ENCODE measurements around the gene MEIOSIN.
A peak's percentile ranks its signal among the peaks of the same experiment; 100 is the strongest.
"Not testable (repeated sequence)": the region's sequence is repeated elsewhere in the genome, so short reads cannot be mapped to it uniquely, and the experiment has no call there.

MEIOSIN gene, protein sequence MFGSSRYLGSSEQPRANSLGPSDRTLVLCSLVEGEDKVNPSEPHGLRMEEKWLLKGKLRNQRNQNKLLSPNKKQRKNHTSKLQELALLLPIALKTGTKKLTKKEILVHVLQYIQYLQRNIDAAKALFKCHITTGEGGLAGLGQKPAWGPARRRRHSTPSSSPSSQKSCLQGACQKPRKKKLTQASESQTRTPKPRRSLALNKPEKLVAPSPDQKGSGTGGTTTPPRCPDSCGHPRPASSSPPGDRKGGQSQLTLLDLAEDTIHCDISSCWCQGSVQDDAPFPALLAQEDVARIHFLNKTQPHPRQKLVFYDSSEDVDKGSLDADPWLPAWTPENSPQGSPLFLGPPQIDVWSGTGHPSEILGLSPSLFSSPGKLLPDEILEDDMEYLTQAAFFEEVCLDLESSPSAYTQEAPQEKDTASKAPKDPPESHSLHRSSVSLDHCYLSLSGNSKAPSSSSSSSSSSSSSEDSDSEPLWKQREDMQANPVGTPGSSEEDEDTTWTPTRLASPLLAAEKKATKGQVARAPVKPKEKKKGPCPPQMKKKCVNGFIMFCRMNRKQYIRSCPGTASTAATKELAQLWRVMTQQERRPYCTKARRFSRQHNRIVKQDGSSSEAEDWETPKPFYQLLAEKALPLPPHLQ

GRCh38 chr19:45733160-45733810 is at the start of gene MEIOSIN:
Gene MEIOSIN, plus strand, starts transcription at chr19:45733439. Its CDS starts 1,938 bp downstream, at chr19:45735377.
- DNase-seq (ENCODE audit: low read depth) = no peak

DNA sequence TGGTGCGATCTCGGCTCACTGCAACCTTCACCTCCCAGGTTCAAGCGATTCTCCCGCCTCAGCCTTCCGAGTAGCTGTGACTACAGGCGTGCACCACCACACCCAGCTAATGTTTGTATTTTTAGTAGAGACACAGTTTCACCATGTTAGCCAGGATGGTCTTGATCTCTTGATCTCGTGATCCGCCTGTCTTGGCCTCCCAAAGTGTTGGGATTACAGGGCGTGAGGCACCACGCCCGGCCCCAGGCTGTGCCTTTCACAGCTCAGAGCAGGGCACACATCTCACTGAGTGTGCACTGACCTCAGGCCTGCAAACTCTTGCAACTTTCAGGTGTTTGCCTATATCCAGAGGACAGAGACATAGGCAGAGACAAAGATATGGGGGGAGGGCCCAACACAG is 48.2 kb upstream of the MEIOSIN start:
- not testable (repeated sequence) for DNase-seq (ENCODE audit: low read depth)

DNA sequence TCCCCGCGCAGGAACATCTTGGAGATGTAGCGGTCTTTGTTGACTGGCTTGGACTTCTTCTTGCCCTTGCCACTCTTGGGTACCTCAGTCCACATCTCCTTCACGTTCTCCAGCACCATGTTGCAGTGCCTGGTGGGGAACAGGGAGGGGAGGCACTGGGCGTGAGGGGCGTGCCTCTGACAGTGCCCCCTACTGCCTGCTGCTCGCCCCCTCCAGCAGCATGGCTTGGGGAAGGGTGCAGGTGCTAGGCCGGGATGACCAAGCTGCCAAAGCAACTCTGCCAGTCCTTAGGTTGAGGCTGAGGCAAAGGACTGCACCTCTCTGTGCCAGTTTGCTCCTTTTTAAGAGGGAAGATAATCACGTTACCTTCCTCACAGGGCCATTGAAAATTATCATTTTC is 45.6 kb upstream of the MEIOSIN start:
- DNase-seq (ENCODE audit: low read depth) = no peak

GRCh38 chr19:45691516-45692186 is 41.6 kb upstream of the MEIOSIN start, which contains the start of gene SNRPD2:
Gene SNRPD2, minus strand, starts transcription at chr19:45691953. Its CDS starts 65 bp downstream, at chr19:45691888.
- DNase-seq (ENCODE audit: low read depth) = peak; percentile 96

DNA sequence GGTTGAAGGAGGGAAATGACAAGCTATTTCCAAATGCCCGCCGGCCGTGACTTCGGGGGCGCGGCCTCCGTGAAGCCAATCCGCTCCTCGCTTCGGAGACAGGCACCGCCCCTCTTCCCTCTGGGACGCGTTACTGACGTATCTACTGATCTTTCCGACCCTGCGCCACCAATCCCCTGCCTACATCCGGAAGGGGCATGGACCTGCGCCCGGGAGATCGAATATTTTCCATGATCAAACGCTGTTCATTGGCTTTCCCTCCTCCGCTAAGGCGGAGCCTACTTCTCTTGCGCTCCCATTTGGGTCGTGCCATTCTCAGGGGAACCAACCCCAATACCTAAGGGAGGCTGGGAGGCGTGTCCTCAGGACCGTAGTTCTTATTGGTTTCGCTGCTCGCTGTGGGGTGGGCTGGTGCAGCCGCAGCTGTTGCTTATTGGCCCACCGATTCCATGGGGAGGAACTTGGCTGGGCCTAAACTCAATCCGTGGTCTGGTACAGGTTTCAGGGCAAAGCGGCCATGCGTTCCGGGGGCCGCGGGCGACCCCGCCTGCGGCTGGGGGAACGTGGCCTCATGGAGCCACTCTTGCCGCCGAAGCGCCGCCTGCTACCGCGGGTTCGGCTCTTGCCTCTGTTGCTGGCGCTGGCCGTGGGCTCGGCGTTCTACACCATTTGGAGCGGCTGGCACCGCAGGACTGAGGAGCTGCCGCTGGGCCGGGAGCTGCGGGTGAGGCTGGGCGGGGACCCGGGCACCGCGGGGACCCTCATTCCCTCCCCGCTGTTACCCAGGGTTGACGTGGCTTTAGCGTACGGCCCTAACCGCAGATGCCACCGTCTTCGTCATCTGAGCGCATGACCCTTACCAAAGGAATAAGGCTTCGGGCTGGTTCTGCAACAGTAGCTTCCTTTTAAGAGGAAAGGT is 40.8 kb upstream of the MEIOSIN start, which contains the start of gene QPCTL:
TSS of gene QPCTL (plus strand) at position 480 of the 919 bp plus-strand sequence. CDS start at position 518, 38 bp downstream.
- DNase-seq (ENCODE audit: low read depth) = peak; percentile 100

- peak; percentile 71 for DNase-seq (ENCODE audit: low read depth)
Measured at GRCh38 chr19:45693106-45693788, 40.0 kb upstream of the MEIOSIN start.

GRCh38 chr19:45701676-45702075 is 31.6 kb upstream of the MEIOSIN start:
- no peak for DNase-seq (ENCODE audit: low read depth)

DNA sequence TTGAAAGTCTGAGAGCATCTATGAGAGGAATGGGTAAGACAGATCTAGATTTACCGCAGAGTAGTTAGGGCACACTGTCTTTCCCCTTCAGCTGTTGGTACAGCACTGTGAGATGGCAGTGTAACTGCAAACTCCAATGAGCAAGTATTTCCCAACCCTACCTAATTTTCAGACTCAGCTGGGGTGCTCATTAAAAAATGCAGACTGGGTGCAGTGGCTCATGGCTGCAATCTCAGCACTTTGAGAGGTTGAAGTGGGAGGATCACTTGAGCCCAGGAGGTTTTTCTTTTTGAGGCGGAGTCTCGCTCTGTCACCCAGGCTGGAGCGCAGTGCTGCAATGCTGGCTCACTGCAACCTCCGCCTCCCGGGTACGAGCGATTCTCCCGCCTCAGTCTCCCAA is 28.1 kb upstream of the MEIOSIN start:
- DNase-seq (ENCODE audit: low read depth) = no peak

GRCh38 chr19:45705710-45706415 is 27.4 kb upstream of the MEIOSIN start:
- no peak for DNase-seq (ENCODE audit: low read depth)

- no peak for DNase-seq (ENCODE audit: low read depth)
Measured at GRCh38 chr19:45710356-45711130, 22.7 kb upstream of the MEIOSIN start.

DNA sequence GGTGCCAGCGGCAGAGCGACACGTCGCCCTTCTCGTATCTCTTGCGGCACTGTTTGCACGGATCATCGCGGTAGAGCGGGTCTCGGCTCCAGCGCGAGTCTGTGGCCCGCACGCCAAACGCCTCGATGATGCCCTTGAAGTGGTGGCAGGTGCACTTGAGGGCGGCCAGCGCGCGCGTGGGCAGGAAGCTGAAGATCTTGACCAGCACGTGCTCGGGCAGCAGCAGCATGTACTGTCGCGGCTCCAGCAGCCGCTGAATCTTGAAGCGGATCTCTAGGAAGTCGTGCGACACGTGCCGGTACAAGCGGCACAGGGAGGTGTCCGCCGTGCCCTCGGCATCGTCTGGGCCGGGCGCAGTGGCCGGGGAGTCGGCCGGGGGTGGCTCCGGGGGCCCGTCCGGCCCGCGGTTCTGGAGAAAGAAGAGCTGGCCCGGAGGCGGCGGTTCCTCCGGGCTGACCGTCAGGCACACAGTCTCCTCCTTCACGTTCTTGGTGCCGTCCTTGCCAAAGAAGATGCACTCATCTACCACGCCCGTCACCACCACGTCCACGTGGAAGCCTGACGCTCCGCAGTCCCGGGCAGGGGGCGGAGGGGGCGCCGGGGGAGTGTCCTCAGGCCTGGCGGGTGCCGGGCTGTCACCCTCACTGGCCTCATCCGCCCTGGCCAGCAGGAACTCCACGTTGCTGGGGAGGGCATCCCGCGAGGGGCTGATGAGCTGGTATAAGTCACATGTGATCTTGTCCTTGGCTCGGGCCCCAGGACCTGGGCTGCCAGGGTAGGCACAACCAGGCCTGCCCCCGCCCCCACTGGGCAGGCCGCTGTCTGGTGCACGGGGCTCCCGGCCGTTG is 21.2 kb upstream of the MEIOSIN start:
- DNase-seq (ENCODE audit: low read depth) = no peak

- no peak for DNase-seq (ENCODE audit: low read depth)
Measured at GRCh38 chr19:45712699-45713067, 20.6 kb upstream of the MEIOSIN start.

GRCh38 chr19:45713141-45713540 is 20.1 kb upstream of the MEIOSIN start:
- no peak for DNase-seq (ENCODE audit: low read depth)

- no peak for DNase-seq (ENCODE audit: low read depth)
Measured at GRCh38 chr19:45715139-45715538, 18.1 kb upstream of the MEIOSIN start.

DNA sequence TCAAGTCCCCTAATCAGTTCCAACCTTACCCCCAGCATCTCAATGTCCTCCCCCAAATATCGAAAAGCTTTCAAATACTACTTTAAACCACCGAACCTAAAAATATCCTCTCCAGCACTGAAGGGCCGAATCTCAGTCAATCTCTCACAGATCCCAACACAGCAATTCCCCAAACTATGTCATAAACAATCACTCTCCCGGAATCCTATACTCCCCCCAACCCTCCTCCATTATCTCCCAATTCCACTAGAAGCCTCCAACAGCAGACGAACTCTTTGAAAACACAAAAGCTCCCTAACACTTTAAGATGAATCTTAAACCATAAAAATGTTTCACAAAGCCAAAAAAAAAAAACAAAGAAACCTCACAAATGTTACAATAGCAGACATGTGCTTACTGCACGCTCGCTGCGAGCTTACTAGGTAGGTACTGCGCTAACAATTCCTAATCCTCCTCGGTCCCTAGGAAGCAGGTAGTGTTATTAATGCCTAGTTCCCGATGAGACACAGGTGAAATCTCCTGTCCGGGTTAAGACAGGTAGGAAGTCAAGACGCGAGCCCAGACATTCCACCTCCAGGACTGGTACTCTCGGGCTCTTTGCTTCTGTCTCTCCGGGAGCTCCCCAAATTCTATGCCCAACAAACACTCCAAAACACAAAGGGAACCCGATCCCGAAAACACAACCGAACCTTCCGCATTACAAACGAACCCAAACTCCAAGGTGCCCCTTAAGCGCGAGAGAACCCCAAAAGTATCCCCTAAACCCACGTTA is 16.7 kb upstream of the MEIOSIN start:
- DNase-seq (ENCODE audit: low read depth) = peak; percentile 39

- DNase-seq (ENCODE audit: low read depth) = peak; percentile 99
Measured at GRCh38 chr19:45717131-45717982, 15.9 kb upstream of the MEIOSIN start.
